Ovary (tissue), 9 donors: ENCODE results near the gene MRPS5. TPM values are rescaled to one million over a fixed set of nuclear protein-coding genes. Genes with fewer than 3 reads are reported as not detected.

Source experiments
- DNase-seq, 5 donors: peaks; one replicate each; pipeline ENCODE4 v3.0.0-alpha.2; 2019 to 2020
- H3K27ac ChIP-seq, 2 donors: fragments of 200-600 bp; one replicate each; pipeline versions ENCODE4 v1.5.1 to v1.8.0; 2019 to 2022
- H3K27me3 ChIP-seq: fragments of 200-600 bp; one replicate; pipeline ENCODE4 v1.8.0; 2022
- H3K36me3 ChIP-seq: fragments of 200-600 bp; sonication (generic); one replicate; pipeline ENCODE4 v1.5.1; 2019
- H3K4me1 ChIP-seq: one replicate; pipeline ENCODE4 v1.8.1; 2013; ENCODE audit warnings: mild to moderate bottlenecking, moderate library complexity; ENCODE audit not compliant: insufficient read depth
- H3K4me3 ChIP-seq: fragments of 200-600 bp; sonication (generic); one replicate; pipeline ENCODE4 v1.5.1; 2017
- H3K9me3 ChIP-seq, 2 donors: fragments of 200-600 bp in 1 of 2; sonication (generic) in 1 of 2; one replicate each; pipeline versions ENCODE4 v1.5.1 to v1.8.1; 2013 to 2019; ENCODE audit warnings: mild to moderate bottlenecking in 1 of 2, moderate library complexity in 1 of 2
- CTCF ChIP-seq, 3 donors: fragments of 450-650 bp in 2 of 3; fragments of 200-600 bp in 1 of 3; IDR thresholded peaks; one replicate each; pipeline versions ENCODE4 v1.5.1 to v1.8.0; 2016 to 2022; ENCODE audit warnings: antibody characterized with exemption in 3 of 3, mild to moderate bottlenecking in 1 of 3
- EP300 ChIP-seq: sonication (generic); formaldehyde crosslinking; IDR thresholded peaks from one replicate; pipeline ENCODE4 v1.6.1; 2017; ENCODE audit warnings: antibody characterized with exemption
- POLR2A ChIP-seq: fragments of 450-650 bp; IDR thresholded peaks from one replicate; pipeline ENCODE4 v1.6.1; 2017; ENCODE audit warnings: antibody characterized with exemption, mild to moderate bottlenecking, moderate library complexity
- WGBS, 3 donors: extraction: QIAGEN DNeasy Blood & Tissue Kit in 1 of 3; methylation state at CpG; one replicate each; pipeline versions ENCODE4 v1.1.5 to v1.1.7; 2013 to 2017; 5-methylcytosine and 5-hydroxymethylcytosine counted together
- intact Hi-C, 4 donors: fragments of 100-400 bp; cut with DNase I; formaldehyde crosslinking; loops; one replicate each; pipeline versions ENCODE4 v1.11.0 to v1.15.1; 2022 to 2023
- polyA plus RNA-seq, 2 donors: library from polyadenylated mRNA; stranded (reverse); fragments of 200-250 nt in 1 of 2; fragments of 350-450 nt in 1 of 2; fragmentation: Illumina TruSeq in 1 of 2; extraction: RNeasy Lipid Tissue Mini Kit (QIAGEN cat#74804) in 1 of 2; gene quantifications; one replicate each; pipeline ENCODE4 v1.2.3, GENCODE V29; 2013 to 2014
- total RNA-seq, 7 donors: library from RNA; depleted of rRNA in 2 of 7; stranded (reverse); fragments of >200 nt in 2 of 7; fragmentation: NEBNext Ultra II Directional in 3 of 7; extraction: Animal tissue kit (Norgen Biotek cat#: 25700) in 3 of 7; gene quantifications; one replicate each; pipeline versions ENCODE4 v1.1.0 to v1.2.4, GENCODE V29; 2016 to 2023
- donor health status: DM: no; HTN: no; CAD: no; lungs with moderate emphysema.
- donor health status: DM: no; HTN: no; CAD: no.
- donor health status: Bipolar disorder and iron deficiency.
- donor health status: DM: yes; HTN: yes; CAD: no.
- donor health status: DM: no; HTN: no; CAD: no.
- donor health status: DM: yes; HTN: yes; CAD: no.

The MRPS5 gene
- total and polyA plus RNA-seq, 9 donors: 32.4 to 62.9 (median 39.7) TPM

- no peak for DNase-seq
- H3K4me3 ChIP-seq: no peak overlapping the region
- TF ChIP-seq EP300: no peak
- TF ChIP-seq POLR2A: no peak
- no peak for TF ChIP-seq CTCF (IDR thresholded peaks at IDR 0.05)
- intact Hi-C loops: no loop called here
- H3K4me1 ChIP-seq: no peaks in the 10 kb centered on the region
- no peaks in the 10 kb centered on the region for H3K36me3 ChIP-seq
- no peaks in the 10 kb centered on the region for H3K9me3 ChIP-seq
- WGBS, 3 donors: 74 to 81% (median 76%) methylated on average over 2 of the region's 2 CpGs
- H3K27ac ChIP-seq: no peak overlapping the region
- no peaks in the 10 kb centered on the region for H3K27me3 ChIP-seq
Measured at GRCh38 chr2:95068256-95068655, 53.4 kb downstream of the MRPS5 start.

- no peaks in the 10 kb centered on the region for H3K27me3 ChIP-seq
- H3K27ac ChIP-seq: no peak overlapping the region
- H3K4me3 ChIP-seq: no peak overlapping the region
- H3K36me3 ChIP-seq: no peaks in the 10 kb centered on the region
- WGBS, 3 donors: 74 to 82% (median 76%) methylated on average over 12 of the region's 12 CpGs
- H3K9me3 ChIP-seq: no peaks in the 10 kb centered on the region
- H3K4me1 ChIP-seq: no peaks in the 10 kb centered on the region
- intact Hi-C loops: no loop called here
- TF ChIP-seq EP300 (no peak), CTCF (IDR thresholded peaks at IDR 0.05) (no peak), POLR2A (no peak)
- no peak for DNase-seq
Measured at GRCh38 chr2:95063086-95063958, 58.3 kb downstream of the MRPS5 start.

- Histone ChIP-seq H3K4me3 (no peak overlapping the region), H3K9me3 (no peaks in the 10 kb centered on the region), H3K27ac (no peak overlapping the region), H3K4me1 (no peaks in the 10 kb centered on the region), H3K36me3 (no peaks in the 10 kb centered on the region), H3K27me3 (no peaks in the 10 kb centered on the region)
- TF ChIP-seq POLR2A (no peak), CTCF (IDR thresholded peaks at IDR 0.05) (no peak), EP300 (no peak)
- WGBS, 3 donors: 51 to 58% (median 55%) methylated on average over 11 of the region's 11 CpGs
- intact Hi-C loops: no loop called here
- DNase-seq: no peak
Measured at GRCh38 chr2:95062242-95063085, 59.1 kb downstream of the MRPS5 start.

GRCh38 chr2:95061601-95062183 is 59.9 kb downstream of the MRPS5 start:
- intact Hi-C loops: no loop called here

More at GRCh38 chr2:95061601-95062183, 59.9 kb downstream of the MRPS5 start:
- TF ChIP-seq CTCF (IDR thresholded peaks at IDR 0.05) (no peak), EP300 (no peak), POLR2A (no peak)
- Histone ChIP-seq H3K36me3 (no peaks in the 10 kb centered on the region), H3K4me1 (no peaks in the 10 kb centered on the region), H3K9me3 (no peaks in the 10 kb centered on the region), H3K27me3 (no peaks in the 10 kb centered on the region), H3K4me3 (no peak overlapping the region), H3K27ac (no peak overlapping the region)
- WGBS, 3 donors: 45 to 48% (median 48%) methylated on average over 11 of the region's 11 CpGs
- DNase-seq: no peak
